CD4-positive, alpha-beta T cell treated with Interleukin-1 beta for 1 hour (primary cell): Measurements from ENCODE around the gene PAX8.

Experiments
- DNase-seq, 2 donors: peaks; one replicate each; pipeline ENCODE4 v3.0.0-alpha.2; 2020 to 2022

The PAX8 gene

GRCh38 chr2:113219889-113220641, 58.7 kb downstream of the PAX8 start:
- peak in 1 of 2 donors; percentile 50 for DNase-seq

DNA sequence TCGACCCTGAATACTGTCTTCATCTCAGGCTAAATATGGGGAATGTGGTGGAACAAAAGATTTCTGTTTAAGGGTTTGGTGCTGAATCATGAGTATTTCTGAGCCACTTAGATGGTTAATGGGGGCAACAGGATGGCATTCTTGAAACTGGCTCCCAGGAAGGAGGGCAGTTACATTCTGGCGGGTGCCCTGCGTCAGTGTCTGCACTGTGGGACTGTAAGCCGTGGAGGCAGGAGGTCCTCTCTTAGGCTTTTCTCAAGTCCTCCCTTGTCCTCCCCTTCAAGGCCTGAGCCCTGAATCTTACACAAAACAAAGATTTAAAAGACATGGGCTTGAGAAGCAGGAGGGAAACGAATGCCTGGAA, 59.2 kb downstream of the PAX8 start:
- DNase-seq, result no peak

DNA sequence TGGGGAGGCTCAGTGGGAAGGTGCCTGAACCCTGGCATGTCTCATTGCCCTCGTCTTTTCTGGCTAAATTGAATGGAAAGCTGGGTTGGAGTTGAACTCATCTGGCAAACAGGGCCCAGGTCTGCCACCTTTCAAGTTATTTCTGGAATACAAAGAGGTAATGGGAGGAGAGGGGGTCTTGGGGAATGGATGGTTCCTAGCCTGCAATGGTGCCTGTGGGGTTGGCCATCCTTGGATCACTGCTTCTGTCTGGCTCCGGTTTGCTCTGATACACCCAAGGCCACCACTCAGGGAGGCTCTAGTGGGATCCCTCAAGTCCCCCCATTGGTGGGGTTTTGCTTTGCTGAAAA, 59.7 kb downstream of the PAX8 start:
- DNase-seq, result no peak

DNA sequence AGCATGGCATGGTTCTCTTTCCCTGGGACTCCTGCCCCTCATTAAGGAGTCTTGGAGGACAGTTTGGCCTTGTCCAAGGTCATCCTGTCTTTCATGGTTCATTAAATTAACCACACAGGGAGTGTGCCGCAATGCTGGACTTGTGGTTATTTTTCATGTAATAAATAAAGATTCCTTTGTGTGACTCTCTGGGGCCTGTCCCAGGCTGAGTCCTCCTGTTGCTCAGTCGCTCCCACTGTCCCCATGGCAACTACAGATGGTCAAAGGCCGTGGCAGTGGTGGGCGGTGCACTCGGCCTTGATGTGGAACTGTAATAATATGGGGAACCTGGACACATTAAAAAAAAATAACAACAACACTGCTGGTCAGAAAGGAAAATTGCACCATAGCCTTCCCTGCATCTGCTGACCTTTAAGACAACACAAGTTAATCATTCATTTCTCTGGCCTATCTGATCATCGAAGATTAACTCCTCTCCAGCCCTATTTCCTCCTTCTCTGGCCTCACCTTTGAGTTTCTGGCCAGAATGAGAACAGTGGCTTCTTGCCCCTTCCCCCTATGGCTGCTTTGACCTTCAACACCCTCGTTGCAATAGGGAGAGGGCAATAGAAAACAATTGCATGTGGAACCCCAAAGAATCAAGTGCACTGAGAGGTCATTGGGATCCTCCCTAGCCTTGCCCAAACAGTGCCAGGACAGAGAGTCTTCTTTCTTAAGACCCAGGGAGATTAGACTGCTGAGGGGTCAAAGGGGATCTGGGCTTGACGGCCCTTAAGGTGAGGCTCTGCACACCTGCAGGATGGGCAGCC, 60.2 kb downstream of the PAX8 start:
- DNase-seq, result peak in 1 of 2 donors; percentile 67

- no peak for DNase-seq
Measured at GRCh38 chr2:113217455-113218282, 61.1 kb downstream of the PAX8 start.

DNA sequence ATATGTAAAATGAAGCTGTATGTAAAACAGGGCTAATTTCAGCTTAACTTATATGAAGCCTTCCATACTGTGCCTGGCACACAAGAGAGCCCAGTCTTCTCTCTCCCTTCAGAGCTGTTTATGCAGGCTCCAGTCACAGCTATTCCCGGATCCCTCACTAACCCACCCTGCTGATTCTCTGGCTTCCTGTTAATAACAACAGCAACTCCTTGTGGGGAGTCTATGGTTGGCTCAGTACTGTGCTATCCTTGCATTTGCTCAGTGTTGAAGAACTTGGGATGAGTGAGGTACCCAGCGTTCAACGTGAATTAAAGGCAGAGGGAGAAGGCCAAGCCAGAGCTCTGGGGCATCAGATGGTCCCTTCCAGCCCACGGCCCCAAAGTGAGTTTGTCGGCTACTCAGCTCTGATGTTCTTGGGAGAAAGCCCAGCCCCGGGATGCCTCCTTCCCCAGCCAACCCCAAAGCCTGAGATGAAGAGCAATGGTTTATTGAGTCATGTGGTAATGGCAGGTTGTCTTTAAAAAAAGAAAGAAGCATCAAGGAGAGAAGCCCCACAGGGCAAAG, 61.7 kb downstream of the PAX8 start:
- DNase-seq, result no peak

DNA sequence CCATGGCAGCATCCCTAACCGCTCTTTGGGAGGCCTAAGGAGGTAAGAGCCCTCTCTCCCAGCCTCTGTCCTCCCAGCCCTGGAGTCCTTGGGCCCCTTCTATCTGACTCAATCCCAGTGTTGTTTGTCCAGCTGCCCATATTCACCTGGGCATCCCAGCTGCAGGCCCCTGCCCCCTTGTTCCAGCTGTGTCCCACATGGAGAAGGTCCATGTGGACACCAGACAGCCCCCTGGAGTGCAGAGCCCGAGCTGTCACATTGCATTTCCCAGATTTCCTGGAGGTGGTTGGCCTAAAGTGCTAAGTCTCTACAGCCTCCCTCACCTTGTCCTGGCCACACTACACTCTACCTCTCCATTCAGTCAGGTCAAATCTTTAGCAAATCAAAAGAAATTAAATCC, 62.4 kb downstream of the PAX8 start:
- DNase-seq, result no peak

DNA sequence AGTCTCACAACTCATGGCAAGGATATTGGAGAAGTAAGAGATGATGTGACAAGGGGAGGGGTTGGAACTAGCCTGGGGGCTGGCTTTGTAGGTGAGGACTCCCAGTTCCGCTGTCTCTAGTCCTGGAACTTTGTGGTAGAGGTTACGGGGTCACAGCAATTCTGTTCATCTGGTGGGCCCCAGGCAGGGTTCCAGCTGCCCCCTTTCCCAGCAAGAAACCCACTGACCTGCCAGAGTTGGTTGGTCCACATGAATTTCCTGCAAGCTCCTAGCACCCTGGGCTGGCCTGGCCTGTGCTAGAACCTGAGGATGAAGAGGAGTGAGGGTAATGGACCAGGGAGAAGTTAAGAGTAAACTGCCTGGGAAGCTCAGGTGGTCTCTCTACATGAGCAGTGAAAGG, 63.7 kb downstream of the PAX8 start:
- DNase-seq, result no peak

DNA sequence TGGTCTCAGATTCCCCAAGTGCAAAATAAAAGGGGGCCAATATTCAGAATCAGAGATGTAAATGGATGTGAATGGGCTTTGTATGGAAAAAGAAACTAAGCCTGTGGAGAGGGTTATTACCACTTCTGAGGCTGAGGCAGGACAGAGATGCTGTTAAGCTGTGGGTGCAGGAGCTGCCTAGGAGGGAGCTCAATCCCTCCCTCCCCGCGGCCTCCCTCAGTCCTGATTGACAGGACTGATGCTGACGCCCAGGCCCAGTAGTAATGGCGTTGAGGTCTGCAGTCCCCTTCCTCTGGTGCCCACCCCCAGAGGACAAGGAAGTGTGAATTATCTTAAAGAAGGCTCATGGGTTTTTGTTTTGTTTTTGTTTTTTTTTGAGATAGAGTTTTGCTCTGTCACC, 64.6 kb downstream of the PAX8 start:
- no peak for DNase-seq

DNA sequence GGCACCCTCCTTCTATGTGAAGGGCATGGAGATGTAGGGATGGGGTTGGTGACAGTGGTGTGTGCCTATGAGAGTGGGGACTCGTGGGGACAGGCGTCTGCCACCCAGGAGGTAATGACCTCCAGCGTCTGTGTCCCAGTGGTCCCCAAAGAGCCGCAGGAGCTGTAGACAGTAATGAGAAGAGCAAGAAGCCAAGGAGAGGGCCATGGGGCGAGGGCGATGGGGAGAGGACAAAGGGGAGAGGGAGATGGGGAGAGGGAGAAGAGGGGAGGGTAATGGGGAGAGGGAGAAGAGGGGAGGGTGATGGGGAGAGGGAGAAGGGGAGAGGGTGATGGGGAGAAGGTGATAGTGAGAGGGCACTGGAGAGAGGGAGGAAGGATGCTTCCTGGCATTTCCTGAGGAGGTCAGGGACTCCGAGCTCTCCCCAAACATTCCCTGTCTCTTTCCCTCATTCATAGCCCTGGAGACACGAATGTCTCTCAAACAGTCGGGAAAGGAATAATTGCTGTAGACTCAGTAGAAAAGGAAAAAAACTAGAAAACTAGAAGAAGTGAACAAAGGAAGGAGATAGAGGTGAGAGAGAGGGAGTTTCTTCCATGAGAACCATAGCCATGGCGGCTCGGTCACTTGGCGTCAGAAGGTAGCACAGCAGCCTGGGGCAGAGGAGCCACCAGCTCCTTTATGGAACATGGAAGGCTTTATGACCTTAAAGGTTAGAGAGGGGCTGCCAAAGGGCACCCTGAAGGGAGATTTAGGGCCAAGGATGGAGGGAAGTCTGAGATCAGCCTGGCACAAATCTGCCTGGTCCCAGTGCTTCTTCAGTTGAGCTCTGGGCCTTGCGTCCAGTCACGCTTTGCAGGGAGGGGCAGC, 65.4 kb downstream of the PAX8 start:
- DNase-seq, result no peak

DNA sequence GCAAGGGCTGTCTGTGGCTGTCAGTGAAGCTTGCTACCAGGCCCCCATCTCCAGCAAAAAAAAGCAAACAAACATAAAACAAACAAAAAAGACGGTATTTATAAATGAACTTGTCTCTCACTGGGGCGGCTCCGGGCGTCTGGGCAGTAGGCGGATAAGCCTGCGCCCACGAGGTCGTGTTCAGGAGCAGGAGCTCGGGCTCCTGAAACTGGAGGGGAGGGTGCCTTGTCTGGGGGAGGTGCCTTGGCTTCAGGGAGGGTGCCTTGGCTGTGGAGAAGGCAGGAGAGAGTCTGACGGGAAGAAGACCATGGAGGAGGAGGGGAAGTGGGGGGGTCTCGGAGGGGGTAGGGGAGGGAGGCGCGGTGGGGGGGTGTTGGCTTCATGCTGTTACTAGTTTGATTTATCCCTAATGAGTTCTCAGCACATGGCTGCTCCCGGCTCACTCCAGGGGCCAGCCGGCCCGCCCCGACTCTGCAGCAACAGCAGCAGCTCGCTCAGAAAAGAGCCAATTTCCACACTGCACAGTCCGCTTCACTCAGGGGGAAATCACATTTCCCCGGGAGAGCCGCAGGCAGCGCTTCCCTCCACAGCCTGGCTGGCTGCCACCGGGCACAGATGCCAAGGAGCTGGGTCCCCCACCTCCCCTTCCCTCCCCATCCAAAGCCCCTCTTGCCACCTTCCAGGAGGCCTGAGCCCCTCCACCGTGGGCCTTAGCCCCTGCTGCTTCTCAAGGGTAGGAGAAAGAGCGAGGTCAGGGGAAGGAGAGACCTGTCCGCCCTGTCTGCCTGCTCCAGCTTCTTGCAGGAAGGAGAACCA, 66.3 kb downstream of the PAX8 start:
- no peak for DNase-seq

GRCh38 chr2:113211226-113212105, 67.3 kb downstream of the PAX8 start:
- no peak for DNase-seq

- DNase-seq, result no peak
Measured at GRCh38 chr2:113209646-113210171, 69.0 kb downstream of the PAX8 start.

- no peak for DNase-seq
Measured at GRCh38 chr2:113209011-113209645, 69.6 kb downstream of the PAX8 start.

GRCh38 chr2:113208396-113208795, 70.3 kb downstream of the PAX8 start:
- DNase-seq, result no peak

DNA sequence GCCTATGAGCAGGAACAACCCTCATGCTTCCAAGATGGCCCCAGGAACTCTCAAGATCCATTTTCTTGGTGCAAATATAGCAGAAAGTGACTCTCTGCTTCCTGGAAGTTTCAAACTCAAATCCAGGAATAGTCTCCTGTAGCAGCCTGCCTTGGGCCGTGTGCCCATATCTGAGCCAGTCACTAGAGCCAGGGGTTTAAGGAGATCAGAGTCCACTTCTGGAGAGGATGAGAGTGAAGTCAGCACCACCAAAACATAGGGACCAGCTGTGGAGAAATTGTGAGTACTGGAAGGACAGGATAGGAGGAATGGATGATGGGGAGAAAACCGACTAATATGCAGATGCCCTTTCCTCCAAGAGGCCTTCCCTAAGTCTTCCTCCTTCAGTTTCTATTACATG, 71.7 kb downstream of the PAX8 start:
- DNase-seq, result no peak

DNA sequence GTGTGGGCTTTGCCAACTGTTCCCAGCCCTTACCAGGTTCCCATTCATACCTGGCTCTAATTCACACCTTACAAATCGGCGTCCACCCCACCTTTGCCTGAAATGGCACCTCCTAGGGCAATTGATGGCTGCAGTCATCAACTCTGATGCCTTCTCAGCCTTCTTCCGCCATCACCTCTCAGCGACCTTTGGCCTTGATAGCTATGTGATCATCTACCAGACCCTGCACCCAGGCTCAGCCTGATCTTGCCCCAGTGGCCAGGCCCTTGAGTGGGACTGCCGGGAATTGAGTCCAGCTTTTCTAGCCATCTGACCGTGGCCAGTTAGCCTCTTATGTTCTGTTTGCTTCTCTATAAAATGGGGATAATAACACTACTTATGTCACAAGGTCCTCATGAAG, 72.5 kb downstream of the PAX8 start:
- DNase-seq, result no peak

DNA sequence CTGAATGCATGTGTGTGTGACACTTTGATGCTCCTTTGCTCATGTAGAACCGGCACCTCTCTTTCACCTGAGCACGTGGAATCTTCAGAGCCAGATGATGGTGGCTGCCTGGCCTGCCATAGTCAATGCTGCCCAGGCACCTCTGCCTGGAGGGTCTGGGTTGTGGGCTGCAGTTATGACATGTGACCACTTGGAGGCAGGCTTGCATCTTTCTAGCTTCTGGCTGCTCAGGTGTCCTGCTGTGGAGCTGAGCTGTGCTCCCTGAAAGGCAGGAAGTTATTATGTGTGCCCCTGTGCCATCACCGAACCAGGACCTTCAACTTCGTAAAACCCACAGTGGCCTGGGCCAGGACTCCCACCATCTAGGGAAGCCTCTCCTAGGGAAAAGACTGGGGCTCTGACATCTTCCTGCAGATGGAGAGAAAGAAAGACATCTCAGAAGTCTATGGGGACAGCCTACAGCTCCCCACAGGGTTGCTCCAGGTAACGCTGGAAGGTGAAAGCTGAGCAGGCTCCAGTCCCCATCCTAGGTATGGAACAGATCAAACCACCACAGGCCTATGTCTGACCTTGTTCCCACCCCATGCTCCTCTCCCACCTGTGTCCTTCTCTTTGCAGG, 74.7 kb downstream of the PAX8 start:
- peak; percentile 77 to 79 for DNase-seq

DNA sequence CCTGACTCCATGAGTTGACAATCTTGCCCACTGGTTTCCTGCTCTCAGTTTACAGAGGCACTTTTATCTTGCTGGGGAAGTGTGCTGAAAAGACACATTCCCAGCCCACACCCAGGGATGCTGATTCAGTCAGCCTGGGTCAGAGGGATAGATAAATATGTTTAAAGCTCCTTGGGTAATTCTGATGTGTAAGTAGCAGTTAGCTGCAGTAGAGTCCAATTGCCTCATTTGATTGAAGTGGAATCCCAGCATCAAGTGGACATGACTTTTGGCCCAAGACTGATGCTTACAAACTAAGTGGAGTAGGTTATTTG, 75.5 kb downstream of the PAX8 start:
- no peak for DNase-seq
